SH-SY5Y (cell line): Measurements from ENCODE around the gene RAB35.

Experiments
- GATA2 ChIP-seq: IDR thresholded peaks from 2 replicates; pipeline ENCODE4 v1.6.1; 2011; ENCODE audit warnings: mild to moderate bottlenecking, low read depth, low read length
- GATA3 ChIP-seq: IDR thresholded peaks from 2 replicates; pipeline ENCODE4 v1.6.1; 2011; ENCODE audit warnings: low read depth, mild to moderate bottlenecking, low read length, moderate library complexity

DNA sequence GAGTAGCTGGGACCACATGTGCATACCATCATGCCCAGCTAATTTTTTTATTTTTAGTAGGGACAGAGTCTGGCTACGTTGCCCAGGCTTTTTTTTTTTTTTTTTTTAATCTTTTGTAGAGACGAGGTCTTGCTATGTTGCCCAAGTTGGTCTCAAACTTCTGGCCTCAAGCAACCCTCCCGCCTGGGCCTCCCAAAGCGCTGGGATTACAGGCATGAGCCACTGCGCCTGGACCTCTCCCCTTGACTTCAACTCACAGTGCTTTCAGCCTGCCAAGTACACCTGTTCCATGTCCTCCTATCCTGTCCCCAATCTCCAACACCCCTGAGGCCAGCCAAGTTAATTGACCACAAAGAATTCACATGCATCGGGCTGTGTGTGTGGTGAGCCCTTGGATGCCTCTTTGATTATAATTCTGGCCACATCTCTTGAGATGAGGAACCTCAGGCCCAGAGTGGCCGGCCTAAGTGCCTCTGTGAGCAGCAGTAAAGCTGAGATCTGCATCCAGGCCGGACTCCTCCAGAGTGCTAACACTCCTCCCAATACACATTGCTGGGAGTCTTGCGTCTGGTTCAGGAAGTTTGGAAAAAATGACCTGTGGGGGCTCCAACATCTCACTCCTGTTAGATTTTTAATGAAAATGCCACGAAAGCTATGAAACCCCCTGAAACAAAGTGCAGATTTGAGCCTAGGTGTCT, 6.8 kb downstream of the RAB35 start:
- no peak for TF ChIP-seq GATA2
- no peak for TF ChIP-seq GATA3
